Subcutaneous adipose tissue (tissue), 4 donors: ENCODE measurements around the gene NDUFB10. TPM values are rescaled to one million over a fixed set of nuclear protein-coding genes. Genes with fewer than 3 reads are reported as not detected.

Experiments used
- CTCF ChIP-seq: fragments of 450-650 bp; IDR thresholded peaks from one replicate; pipeline ENCODE4 v1.5.1; 2016; ENCODE audit warnings: low read depth, mild to moderate bottlenecking, control low read depth, antibody characterized with exemption, moderate library complexity
- total RNA-seq, 4 donors: library from RNA; depleted of rRNA; stranded (reverse); fragments of >200 nt; gene quantifications; one replicate each; pipeline ENCODE4 v1.1.0, GENCODE V29; 2016

NDUFB10 gene
- total RNA-seq, 4 donors from 2014 or later = 120 to 198 (median 186) TPM

DNA sequence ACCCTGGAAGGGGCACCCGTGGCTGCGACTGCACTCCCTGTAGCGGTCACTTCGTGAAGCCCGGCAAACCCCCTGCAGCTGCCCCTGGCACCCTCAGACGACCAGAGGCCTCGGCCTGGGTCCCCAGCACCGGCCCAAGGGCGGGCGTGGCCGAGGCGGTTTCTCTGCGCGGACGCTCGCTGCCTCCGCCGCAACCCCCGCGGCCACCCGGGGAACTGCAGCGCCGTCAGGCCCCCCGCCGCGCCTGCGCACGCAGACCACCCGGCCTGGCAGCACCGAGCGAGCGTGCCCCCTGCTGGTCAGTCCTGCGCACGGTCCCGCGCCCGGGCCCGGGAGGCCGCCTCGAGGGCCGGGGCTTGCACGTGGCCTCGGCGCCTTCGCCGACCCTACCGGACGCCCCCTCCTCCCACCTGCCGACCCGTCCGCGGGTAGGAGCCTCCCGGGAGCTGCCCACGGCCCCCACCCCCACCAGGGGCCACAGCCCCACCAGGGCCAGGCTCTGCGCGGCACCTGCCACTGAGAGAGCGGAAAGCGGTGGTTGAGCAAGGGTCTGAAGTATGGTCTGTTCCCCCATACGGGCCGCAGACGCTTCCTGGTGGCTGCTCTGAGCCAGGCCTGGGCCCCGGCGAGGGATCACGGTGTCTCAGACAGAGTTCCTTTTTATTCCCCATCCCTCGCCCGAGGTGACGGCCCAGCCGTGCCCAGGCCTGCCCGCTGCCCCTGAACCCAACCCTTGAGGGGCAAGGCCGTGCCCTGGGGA is 29.6 kb upstream of the NDUFB10 start:
- no peak for TF ChIP-seq CTCF

- no peak for TF ChIP-seq CTCF
Measured at GRCh38 chr16:1930338-1930720, 29.0 kb upstream of the NDUFB10 start.

DNA sequence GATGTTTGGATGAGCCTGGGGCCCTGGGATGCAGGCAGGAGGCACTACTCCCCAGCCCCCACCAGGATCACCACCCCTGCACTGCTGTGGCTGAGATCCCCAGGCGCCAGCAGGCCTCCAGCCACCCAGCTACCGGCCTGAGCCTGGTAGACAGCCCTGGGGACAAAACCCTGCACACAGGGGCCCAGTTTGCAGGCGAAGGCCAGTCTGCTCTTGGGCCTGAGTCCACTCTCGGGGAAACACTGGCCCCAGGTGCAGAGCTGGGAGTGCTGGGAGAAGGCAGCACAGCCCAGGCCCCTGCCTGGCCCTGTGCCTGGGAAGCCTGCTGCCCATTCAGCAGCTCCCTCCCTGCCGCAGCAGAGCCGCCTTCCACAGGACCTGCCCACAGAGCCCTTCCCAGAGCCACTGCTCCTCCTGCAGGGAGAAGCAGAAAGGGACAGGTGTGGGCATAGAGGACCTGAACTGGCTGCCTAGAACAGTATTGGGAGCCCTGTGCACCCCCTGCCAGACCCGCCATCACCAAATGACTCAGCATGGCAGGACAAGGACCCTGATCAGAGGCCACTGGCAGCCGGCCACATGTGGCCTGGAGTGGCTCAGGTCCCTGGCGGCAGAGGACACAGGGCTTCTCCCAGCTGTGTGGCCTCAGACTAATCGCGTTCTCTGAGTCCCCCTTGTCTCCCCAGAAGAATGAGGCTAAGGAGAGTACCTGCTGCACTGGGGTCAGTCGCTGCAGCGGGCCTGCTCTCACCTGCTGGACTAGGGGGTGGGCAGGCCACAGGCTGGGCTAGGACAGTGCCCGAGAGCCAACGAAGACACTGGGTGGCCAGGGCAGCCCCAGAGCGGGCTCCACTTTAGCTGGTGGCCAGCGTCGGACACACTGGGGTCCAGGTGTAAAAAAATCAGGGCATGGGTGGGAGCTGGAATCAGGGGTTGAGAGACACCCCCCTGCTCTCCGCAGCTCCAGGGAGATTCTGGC is 27.0 kb upstream of the NDUFB10 start:
- no peak for TF ChIP-seq CTCF

GRCh38 chr16:1933097-1933661 is 26.2 kb upstream of the NDUFB10 start:
- no peak for TF ChIP-seq CTCF

- TF ChIP-seq CTCF = no peak
Measured at GRCh38 chr16:1936945-1937479, 22.3 kb upstream of the NDUFB10 start.

DNA sequence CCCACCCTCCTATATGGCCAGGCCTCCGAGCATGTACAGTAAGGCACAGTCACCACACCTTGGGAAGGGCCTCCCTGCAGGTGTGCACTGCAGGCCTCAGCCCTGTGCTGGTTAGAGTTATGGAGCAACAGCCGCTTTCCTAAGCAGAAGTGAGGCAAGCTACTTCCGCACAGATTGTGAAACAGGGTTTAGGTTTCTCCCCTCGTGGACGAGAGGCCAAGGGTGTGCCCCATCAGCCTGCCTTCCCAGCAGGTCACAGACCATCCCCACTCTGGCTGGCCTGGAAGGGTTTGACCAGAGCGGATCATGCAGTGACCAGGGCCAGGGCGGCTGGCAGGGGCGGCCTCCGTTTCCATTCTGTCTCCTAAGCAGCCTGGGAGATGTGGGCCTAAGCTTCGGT is 21.0 kb upstream of the NDUFB10 start:
- no peak for TF ChIP-seq CTCF
